Stimulated activated CD8-positive, alpha-beta memory T cell treated with anti-CD3 and anti-CD28 coated beads, Interleukin-7, amount 100 ng/mL, for 1 hour (primary cell): ENCODE measurements around the gene HCST.
"Not testable (repeated sequence)": the region's sequence is repeated elsewhere in the genome, so short reads cannot be mapped to it uniquely, and the experiment has no call there.

ENCODE experiments used
- DNase-seq, 2 donors: peaks; one replicate each; pipeline ENCODE4 v3.0.0-alpha.2; 2020; ENCODE audit warnings: low read depth in 2 of 2

Gene HCST

DNA sequence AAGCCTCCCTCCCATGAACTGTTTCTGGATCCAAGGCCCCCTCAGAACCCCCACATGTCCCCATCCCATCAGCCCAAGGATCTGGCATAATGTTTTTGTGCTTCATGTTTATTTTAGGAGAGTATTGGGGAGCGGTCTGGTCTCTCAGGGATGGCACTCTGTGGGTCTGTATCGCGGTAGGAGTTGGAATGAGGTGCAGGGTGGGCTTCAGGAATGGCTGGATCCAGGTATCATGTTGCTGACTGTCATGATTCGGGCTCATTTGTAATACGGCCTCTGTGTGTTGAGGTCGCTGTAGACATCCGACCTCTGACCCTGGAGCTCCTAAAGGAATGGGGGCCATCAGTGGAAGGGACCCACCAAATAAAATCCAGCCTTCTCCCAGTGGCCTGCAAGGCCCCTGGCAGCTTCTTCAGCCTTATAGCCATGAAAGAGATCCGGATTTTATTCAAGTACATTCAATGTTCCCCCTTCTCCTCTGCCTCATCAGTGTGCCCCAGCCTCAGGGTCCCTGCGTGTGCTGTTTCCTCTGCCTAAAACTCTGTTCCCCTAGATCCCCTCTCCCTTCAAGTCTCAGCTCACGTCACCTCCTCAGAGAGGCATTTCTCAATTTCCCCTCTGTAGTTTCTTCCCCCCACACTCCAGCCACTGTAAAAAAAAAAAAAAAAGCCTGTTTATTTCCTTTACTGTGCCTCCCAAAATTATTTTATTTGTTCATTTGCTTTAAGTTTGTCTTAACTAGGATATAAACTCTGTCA, 2.2 kb downstream of the HCST start:
- DNase-seq: no peak

DNA sequence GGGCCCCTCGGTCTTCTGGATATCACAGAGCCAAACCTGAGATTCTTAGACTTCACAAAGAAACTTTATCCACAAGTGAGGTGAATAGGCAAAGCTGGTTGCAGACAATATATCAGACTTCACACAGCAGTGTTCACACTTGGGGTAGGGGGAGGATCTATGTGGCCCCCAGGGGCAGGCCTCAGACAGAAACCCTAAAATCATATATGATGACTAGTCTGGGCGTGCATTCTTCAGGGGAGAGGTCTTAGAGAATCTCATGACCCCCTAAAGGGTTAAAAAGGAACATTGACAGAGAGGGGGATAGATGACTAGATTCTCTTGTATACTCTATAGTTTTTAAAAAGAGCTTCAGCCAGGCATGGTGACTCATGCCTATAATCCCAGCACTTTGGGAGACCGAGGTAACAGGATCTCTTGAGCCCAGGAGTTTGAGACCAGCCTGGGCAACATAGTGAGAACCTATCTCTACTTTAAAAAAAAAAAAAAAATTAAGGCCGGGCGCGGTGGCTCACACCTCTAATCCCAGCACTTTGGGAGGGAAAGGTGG, 2.9 kb downstream of the HCST start:
- DNase-seq: no peak

DNA sequence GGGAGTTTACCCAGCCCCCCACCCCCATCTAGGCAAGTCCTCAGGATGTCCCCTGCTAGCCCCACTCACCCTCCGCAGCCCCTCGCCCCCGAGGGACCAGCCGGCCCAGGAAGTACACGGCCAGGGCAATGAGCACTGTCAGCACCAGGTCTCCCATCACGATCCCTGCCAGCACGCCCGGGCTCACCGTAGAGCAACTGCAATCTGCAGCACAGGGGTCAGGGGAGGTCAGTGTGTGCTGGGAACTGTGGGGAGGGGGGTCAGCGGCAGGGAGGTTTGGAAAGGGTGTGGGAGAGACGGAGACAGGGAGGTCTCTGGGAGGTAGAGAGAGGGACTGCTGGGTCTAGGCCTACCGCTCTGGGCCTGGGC, 5.0 kb downstream of the HCST start:
- no peak for DNase-seq

DNA sequence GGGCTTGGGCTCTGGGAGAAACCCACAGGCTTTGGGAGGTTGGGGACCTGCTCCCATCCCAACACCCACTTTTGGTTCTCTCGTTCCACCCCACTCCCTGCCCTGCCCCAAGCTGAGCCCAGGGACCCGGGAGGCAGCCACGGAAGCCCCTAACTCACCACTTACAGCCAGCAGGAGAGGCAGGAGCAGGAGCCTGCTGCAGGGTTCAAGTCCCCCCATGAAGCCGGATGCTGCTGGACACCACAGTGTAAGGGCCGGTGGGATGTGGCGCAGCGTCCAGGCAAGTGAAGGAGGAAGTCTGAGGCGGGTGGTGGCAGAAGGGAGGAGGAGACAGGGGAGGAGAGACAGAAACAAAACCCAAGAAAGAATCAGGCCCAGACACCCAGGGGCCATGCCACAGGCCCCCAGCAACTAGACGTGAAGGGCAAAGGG, 5.7 kb downstream of the HCST start, which contains the start of gene TYROBP:
TYROBP (minus strand) TSS at position 286 of the 432 bp plus-strand sequence; CDS start at position 219, 67 bp downstream.
- DNase-seq: no peak

DNA sequence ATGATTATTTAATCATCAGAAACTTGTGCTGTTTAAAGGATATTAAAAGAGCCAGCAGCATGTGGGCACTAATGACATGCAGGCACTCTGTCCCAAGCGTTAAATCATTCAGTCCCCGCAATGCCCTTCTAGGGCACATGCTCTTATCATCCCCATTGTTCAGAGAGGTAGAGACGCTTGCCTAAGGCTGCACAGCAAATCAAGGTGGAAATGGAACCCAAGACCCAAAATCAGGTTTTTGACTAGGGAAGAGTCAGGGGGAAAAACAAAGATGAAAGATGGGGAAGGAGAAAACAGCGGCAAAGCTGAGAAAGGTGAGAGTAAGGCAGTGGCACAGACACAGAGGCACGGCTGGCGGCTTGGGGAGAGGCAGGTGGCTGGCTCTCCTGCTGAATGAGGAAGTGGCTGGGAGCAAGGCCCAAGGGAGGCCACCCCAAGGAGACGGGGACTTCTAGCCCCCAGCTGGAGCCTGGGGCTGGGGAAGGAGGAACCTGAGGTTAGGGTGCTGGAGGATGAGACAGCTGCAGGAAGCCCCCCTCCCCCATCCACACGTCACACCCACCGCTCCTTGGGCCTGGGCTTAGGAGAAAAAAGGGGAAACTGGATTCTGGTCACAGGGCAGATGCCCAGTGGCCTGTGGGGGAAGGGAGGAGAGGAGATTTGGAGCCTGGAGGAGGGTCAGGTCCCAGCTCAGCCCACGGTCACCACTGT, 6.8 kb downstream of the HCST start:
- DNase-seq: no peak

DNA sequence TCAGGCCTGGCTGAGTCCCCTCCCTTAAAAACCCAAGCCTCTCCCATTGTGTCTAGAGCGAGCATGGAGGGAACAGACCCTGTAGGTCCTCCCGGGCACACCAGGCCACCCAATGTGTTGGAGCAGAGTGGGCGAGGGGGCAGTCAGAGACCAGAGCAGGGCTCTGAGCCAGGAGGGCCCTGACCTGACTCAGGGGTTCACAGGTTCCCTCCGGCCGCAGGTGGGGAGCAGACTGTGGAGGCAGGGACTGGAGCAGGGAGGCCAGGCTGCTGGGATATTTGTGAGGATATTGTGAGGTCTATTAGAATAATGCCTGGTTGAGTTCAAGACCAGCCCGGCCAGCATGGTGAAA, 7.3 kb downstream of the HCST start:
- DNase-seq: no peak

DNA sequence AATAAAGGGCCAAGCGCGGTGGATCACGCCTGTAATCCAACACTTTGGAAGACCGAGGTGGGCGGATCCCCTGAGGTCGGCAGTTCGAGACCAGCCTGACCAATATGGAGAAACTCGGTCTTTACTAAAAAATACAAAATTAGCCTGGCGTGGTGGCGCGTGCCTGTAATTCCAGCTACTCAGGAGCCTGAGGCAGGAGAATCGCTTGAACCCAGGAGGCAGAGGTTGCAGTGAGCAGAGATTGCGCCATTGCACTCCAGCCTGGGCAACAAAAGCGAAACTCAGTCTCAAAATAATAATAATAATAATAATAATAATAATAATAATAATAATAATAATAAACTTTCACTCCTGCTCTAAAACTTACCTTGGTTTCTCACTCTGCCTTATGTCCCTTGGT, 8.0 kb downstream of the HCST start:
- DNase-seq: not testable (repeated sequence)

DNA sequence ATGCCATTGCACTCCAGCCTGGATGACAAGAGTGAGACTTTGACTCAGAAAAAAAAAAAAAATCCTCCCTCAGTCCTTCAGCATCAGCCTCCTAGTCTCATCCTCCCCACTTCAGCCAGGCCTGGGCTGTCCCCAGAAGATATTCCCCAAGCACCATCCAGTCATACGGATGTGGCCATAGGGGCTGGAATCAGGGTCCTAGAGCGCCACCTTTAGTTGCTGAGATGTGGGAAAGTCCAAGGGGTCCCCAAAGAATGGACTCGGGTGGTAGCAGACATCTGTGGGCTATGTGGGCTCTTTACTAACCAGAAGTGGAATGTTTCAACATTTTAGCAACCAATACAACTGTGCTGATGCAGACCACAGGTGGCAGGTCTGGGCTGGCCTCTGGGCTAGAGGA, 8.8 kb downstream of the HCST start:
- DNase-seq: no peak

DNA sequence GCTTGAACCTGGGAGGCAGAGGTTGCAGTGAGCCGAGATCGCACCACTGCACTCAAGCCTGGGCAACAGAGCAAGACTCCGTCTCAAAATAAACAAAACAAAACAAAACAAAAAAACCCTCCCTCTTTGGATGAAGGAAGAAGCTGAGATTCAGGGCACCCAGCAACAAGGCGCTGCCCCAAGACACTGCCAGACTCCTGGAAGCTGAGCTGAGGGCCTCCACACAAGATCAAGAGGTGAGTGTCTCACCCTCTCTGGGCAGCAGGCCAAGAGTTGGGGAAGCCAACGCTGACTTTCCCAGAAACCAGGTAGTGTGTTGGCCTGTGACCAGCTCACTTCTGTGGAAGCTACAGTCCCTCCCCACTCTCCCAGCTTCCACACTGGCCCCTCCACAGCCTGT, 9.5 kb downstream of the HCST start:
- no peak for DNase-seq

DNA sequence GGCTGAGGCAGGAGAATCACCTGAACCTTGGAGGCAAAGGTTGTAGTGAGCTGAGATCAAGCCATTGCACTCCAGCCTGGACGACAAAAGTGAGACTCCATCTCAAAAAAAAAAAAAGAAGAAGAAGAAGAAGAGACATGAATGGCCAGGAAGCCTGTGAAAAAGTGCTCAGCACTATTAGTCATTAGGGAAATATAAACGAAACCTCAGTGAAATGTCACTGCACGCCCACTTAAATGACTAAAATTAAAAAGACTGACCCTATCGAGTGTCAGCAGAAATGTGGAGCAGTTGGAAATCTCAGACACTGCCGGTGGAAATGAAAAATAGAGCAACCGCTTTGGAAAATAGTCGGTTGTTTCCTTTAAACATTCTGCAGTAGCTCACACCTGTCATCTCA, 11.3 kb downstream of the HCST start:
- no peak for DNase-seq

DNA sequence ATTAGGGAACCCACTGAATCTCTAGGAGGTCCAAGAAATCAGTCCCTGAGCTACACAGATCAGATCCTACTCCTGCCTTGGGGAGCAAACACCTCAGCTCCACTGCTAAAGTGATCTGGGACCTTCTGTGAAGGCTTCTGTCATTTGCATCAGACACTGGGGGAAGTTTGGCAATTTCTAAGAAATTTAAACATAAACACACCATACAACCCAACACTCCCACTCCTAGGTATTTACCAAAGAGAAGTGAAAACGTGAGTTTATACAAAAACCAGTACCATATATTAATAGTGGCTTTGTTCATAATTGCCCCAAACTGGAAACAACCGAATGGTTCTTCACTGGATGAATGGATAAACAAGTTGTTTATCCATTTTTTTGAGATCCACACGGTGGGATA, 13.1 kb downstream of the HCST start:
- no peak for DNase-seq

DNA sequence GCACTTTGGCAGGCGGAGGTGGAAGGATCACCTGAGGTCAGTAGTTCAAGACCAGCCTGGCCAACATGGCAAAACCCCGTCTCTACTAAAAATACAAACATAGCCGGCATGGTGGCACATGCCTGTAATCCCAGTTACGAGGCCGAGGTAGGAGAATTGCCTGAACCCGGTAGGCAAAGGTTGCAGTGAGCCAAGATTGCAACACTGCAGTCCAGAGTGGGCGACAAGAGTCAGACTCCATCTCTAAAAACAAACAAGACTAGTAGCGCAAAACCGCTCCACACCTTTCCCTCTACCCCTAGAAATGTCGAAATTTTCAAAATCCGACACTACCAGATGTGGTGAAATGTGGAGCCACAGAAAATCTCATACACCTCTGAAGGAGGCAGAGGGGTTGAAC, 17.0 kb downstream of the HCST start:
- DNase-seq: no peak

DNA sequence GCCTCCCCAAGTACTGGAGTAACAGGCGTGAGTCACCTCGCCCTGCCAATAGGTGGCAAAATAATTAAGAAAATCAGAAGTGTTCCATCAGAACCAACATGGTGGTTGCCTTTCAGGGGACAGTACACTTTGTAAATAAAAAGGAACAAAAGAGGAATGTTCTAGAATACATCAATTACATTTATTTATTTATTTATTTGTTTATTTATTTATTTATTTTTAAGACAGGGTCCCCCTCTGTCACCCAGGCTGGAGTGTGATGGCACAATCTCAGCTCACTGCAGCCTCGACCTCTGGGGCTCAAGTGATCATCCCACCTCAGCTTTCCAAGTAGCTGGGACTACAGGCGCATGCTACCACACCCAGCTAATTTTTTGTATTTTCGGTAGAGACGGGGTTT, 18.7 kb downstream of the HCST start:
- DNase-seq: no peak

DNA sequence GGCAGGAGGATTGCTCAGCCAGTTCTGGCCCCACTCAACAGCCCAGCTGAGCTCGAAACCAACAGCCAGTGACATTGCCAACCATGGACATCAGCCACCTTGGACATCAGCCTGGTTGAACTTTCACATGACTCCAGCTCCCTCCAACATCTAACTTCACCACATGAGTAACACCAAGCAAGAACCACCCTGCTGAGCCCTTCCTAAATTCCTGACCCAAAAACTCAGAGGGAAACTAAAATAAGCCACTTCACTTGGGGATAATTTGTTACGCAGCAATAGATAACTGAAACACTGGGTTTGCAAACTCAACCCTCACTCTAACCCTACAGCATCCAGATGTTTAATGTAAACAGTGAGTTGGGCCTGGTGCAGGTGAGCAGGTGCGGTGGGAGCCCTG, 23.2 kb downstream of the HCST start:
- no peak for DNase-seq

DNA sequence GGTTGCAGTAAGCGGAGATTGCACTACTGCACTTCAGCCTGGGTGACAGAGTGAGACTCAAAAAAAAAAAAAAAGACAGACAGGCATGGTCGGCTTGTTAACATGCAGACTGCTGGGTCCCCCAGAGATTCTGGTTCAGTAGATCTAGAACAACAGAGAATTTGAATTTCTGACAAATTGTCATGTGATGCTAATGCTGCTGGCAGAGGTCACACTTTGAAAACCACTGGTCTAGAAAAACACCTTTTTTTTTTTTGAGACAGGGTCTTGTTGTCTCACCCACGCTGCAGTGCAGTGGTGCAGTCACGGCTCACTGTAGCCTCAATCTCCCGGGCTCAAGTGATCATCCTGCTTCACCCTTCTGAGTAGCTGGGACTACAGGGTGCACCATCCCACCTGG, 26.2 kb downstream of the HCST start:
- no peak for DNase-seq

DNA sequence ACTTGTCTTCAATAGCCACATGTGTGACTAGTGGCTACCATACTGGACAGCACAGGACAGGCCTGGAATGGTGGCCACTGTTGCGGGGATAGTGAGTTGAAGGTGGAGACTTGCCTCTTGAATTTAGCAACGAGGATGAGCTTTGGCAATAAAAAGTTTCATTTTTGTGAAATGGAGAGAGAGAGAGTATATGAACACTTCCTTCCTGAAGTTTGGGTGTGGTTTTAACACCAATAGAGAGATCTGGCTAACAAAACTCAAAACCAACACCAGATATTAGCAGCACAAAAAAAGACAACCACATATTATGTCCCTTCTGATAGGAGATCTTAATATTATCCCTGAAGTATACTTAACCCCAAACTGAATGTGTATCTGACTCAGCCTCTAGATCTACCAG, 27.5 kb downstream of the HCST start:
- DNase-seq: no peak

DNA sequence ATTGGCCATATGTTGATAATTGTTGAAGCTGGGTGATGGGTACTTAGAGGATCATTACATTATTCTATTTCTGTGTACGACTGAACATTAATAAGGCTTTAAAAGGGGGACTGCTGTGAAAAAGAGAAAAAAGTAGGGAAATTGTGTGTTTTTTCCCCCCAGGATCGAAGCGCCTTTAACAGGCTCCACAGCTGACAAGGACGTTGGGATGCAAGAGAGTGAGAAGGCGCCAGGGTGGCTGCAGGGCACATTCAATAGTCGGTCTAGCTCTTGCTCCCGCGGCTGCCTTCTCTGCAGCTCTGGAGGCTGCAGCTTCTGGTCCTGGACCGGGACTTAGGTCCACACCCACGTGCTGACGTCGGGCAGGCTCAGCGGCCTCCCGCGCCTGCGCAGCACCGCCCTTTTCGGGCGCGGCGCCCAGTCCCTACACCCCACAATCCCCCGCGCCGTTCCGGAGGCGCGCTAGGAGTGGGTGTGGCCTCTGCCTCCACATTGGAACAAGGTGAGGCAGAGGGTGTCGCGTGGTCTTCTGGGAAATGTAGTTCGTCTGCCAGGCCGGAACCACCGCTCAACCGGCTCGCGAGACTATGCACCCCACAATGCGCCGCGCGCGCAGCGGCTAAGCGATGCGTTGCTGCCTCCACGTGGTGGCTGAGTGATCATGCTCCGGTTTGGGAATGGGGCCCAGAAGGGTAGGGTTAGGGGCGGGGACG, 29.0 kb downstream of the HCST start:
- DNase-seq: peak; percentile 95 to 97

DNA sequence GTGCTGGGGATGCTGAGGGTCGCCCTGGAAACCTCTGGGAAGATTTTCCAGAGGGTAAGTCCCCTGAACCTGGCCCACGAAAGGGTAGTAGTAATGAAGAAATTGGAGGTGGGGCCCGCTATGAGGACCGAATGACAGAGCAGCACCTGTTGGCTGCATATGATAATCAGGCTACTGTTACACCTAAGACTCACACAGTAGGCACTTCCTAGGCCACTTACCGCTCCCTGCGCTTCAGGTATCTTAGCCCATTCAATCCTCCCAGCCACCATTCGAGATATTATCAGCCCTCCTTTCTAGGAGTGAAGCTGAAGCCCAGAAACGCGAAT, 29.5 kb downstream of the HCST start:
- DNase-seq: no peak

DNA sequence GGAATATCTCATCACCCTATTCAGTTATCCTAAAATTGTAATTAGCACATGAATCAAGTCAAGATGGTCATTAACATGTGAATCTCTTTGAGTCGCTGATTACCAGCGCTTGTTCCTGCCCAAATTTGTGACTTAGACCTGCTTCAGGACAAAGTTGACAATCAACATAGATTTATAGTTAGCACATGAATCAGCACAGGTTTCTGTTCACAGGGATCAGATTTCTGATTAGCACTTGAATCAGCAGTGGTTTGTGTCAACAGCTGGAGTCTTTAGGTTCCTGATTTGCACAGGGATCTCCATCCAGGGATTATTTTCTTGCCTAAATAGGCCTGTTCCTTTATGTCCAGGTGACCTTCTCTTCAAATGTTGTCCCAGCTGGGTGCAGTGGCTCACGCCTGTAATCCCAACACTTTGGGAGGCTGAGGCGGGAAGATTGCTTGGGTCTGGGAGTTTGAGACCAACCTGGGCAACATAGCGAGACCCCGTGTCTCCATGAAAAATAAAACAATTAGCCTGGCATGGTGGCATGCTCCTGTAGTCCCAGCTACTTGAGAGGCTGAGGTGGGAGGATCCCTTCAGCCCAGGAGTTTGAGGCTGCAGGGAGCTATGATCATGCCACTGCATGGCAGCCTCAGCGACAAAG, 30.1 kb downstream of the HCST start:
- no peak for DNase-seq

DNA sequence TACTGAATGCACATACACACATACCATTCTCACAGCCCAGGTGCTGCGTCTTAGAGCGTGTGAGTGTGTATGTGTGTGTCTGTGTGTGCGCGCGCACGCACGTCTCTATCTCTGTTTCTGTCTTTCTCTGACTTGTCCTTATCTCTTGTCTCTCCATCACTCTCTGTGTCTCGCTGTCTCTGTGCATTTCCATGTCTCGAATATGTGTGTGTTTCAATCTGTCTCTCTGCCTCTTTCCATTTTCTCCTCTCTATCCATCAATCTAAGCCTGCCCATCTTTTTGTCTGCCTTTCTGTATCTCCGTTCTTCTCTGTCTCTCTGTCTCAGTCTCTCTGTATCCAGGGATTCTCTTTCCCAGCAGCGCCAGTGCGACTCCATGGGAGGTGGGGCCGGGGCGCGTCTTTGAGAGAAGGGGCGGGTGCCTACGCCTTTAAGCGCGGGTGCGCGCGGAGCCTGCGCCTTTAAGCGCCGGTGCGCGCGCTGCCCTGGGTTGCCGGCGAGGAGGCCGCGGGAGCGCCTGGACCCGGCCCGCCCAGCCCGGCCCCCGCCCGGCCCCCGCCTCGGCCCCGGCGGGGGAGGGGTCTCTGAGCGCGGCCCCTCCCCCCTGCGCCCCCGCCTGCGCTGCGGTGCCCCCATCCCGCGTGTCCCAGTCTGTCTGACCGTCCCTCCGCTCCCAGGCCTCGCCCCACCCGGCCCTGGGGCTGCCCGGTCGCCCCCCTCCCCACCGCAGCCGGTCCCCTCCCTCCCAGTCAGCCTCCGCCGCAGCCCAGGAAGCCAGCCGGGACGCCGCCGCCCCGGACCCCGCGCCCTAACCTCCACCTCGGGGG, 33.8 kb downstream of the HCST start, which contains the start of gene LRFN3:
LRFN3 (plus strand) TSS at position 464 of the 827 bp plus-strand sequence. CDS start 3,052 bp downstream, outside the sequence.
- no peak for DNase-seq

DNA sequence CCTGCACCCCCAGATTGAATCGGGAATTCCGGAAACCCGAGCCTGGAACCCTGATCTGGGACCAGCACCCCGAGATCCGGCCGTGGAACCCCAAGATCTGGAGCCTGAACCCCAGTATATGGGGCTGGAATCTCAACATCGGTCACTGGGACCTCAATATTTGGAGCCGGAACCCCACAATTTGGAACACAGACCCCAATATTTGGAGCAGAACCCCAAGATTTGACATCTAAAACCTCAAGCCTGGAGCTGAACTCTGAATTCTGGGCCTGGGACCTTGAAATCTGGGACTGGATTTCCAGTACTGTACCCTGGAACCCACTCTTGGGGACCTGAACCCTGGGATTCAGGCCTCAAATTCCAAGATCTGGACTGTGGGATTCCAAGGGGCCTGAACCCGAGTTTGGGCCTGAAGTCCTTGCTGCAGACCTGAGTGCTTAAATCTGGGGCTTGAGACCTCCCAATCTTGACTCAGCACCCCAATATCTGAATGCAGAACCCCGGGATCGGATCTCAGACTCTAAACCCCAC, 34.5 kb downstream of the HCST start:
- no peak for DNase-seq
